Measurements from ENCODE around the gene MPV17L2.

DNA sequence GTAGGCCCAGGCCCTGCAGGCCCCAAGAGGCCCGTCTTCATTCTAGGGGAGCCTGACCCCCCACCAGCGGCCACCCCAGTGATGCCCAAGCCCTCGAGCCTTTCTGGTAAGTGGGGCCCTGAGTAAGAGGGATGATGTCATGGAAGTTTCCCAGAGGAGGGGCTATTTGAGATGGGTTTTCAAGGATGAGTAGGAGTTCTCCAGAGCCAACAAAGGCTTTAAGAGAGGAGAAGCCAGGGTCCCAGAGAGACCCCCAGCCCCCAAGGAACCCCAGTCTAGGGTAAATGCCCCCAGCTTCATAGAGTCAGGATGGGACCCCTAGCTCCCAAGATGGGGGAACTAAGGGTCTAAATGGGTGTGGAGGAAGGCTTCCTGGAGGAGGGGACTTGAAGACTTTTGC is 49.1 kb upstream of the MPV17L2 start:
- TF ChIP-seq, protein P1, sequence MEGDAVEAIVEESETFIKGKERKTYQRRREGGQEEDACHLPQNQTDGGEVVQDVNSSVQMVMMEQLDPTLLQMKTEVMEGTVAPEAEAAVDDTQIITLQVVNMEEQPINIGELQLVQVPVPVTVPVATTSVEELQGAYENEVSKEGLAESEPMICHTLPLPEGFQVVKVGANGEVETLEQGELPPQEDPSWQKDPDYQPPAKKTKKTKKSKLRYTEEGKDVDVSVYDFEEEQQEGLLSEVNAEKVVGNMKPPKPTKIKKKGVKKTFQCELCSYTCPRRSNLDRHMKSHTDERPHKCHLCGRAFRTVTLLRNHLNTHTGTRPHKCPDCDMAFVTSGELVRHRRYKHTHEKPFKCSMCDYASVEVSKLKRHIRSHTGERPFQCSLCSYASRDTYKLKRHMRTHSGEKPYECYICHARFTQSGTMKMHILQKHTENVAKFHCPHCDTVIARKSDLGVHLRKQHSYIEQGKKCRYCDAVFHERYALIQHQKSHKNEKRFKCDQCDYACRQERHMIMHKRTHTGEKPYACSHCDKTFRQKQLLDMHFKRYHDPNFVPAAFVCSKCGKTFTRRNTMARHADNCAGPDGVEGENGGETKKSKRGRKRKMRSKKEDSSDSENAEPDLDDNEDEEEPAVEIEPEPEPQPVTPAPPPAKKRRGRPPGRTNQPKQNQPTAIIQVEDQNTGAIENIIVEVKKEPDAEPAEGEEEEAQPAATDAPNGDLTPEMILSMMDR (conservative IDR thresholded peaks at IDR 0.05): no peak
- TF ChIP-seq ZFX (IDR thresholded peaks at IDR 0.05): no peak

All from C4-2B (cell line).